SK-N-SH (cell line): ENCODE results near the gene FOXP1. TPM values are rescaled to one million over a fixed set of nuclear protein-coding genes. Genes with fewer than 3 reads are reported as not detected.

Source experiments
- CTCF ChIA-PET: fragments of 300-600, 350-600 bp; formaldehyde crosslinking; extraction: SDS; loops from one replicate; lab custom pipeline; 2021; lab: Yijun Ruan, JAX
- POLR2A ChIA-PET: fragments of 350-600 bp; sonication (Branson Sonifier 250); formaldehyde crosslinking; extraction: SDS; loops from one replicate; lab custom pipeline; 2020; ENCODE audit warnings: antibody characterized with exemption, inconsistent platforms; lab: Yijun Ruan, JAX
- DNase-seq: peaks from one replicate; pipeline ENCODE4 v3.0.0; 2012
- H2AFZ ChIP-seq: fragments of 200-600 bp; sonication (generic); 2 replicates; pipeline ENCODE4 v1.8.1; 2016; ENCODE audit warnings: antibody characterized with exemption, mild to moderate bottlenecking, low read depth
- H3F3A ChIP-seq: fragments of 200-600 bp; sonication (generic); replicated peaks from 2 replicates; pipeline ENCODE3; 2016; ENCODE audit warnings: antibody characterized with exemption, mild to moderate bottlenecking; ENCODE audit not compliant: insufficient read depth
- H3K27ac ChIP-seq, 2 experiments: fragments of 200-500 bp in 1 of 2; fragments of 200-600 bp in 1 of 2; sonication (Bioruptor generic) in 1 of 2; sonication (generic), shearing (Covaris generic) in 1 of 2; 2 replicates each; pipeline versions ENCODE4 v1.5.1 to v1.6.1; 2014 to 2016; ENCODE audit warnings: low read depth in 2 of 2, inconsistent platforms in 1 of 2, low read length in 1 of 2, mild to moderate bottlenecking in 1 of 2, mixed read lengths in 1 of 2
- H3K27me3 ChIP-seq: fragments of 200-600 bp; sonication (generic), shearing (Covaris generic); 2 replicates; pipeline ENCODE4 v1.6.1; 2016; ENCODE audit warnings: mixed run types; ENCODE audit not compliant: insufficient read depth
- H3K36me3 ChIP-seq, 2 experiments: fragments of 200-500 bp in 1 of 2; fragments of 200-600 bp in 1 of 2; sonication (Bioruptor generic) in 1 of 2; sonication (generic) in 1 of 2; replicated peaks in 1 of 2; 2 replicates each; pipeline versions ENCODE3 to v1.5.1; 2014 to 2016; ENCODE audit warnings: low read length in 1 of 2, mild to moderate bottlenecking in 1 of 2; ENCODE audit not compliant: insufficient read depth in 2 of 2, control insufficient read depth in 1 of 2
- H3K4me1 ChIP-seq, 2 experiments: fragments of 200-500 bp in 1 of 2; fragments of 200-600 bp in 1 of 2; sonication (Bioruptor generic) in 1 of 2; sonication (generic), shearing (Covaris generic) in 1 of 2; 2 replicates each; pipeline versions ENCODE4 v1.5.1 to v1.6.1; 2014 to 2016; ENCODE audit warnings: low read depth in 1 of 2, low read length in 1 of 2, mixed run types in 1 of 2; ENCODE audit not compliant: insufficient read depth in 2 of 2, control insufficient read depth in 1 of 2
- H3K4me2 ChIP-seq: fragments of 200-600 bp; sonication (generic), shearing (Covaris generic); 2 replicates; pipeline ENCODE4 v1.6.1; 2017; ENCODE audit warnings: mixed run types
- H3K4me3 ChIP-seq, 2 experiments: fragments of 200-500 bp in 1 of 2; fragments of 200-600 bp in 1 of 2; sonication (Bioruptor generic) in 1 of 2; sonication (generic), shearing (Covaris generic) in 1 of 2; 2 replicates each; pipeline versions ENCODE4 v1.5.1 to v1.8.1; 2014 to 2016; ENCODE audit warnings: low read depth in 2 of 2, inconsistent platforms in 1 of 2, low read length in 1 of 2, mild to moderate bottlenecking in 1 of 2, mixed read lengths in 1 of 2, moderate library complexity in 1 of 2
- H3K79me2 ChIP-seq: fragments of 200-600 bp; sonication (generic); 2 replicates; pipeline ENCODE4 v1.8.1; 2017; ENCODE audit warnings: mild to moderate bottlenecking; ENCODE audit not compliant: insufficient read depth
- H3K9ac ChIP-seq: fragments of 200-600 bp; sonication (generic); 2 replicates; pipeline ENCODE4 v1.6.1; 2017; ENCODE audit warnings: mixed run types
- H3K9me2 ChIP-seq: fragments of 200-600 bp; sonication (generic); 2 replicates; pipeline ENCODE4 v1.6.1; 2017; ENCODE audit warnings: mixed run types
- H3K9me3 ChIP-seq: fragments of 200-600 bp; sonication (generic); 2 replicates; pipeline ENCODE4 v1.6.1; 2017; ENCODE audit warnings: mixed run types, mild to moderate bottlenecking, moderate library complexity
- H4K20me1 ChIP-seq: fragments of 200-600 bp; sonication (generic); 2 replicates; pipeline ENCODE4 v1.6.1; 2017; ENCODE audit warnings: mild to moderate bottlenecking, mixed run types; ENCODE audit not compliant: insufficient read depth
- CHD2 ChIP-seq: fragments of 150-350 bp; IDR thresholded peaks from 2 replicates; pipeline ENCODE4 v1.6.1; 2018; ENCODE audit warnings: low read length; ENCODE audit not compliant: partially characterized antibody
- ELF1 ChIP-seq: IDR thresholded peaks from 2 replicates; pipeline ENCODE4 v1.4.0; 2012
- EP300 ChIP-seq, 2 experiments: IDR thresholded peaks; 2 replicates each; pipeline versions ENCODE4 v1.4.0 to v1.6.1; 2012; ENCODE audit warnings: borderline replicate concordance in 1 of 2, low read depth in 1 of 2, low read length in 1 of 2
- FOXJ3 ChIP-seq: sonication (generic); formaldehyde crosslinking; IDR thresholded peaks from 2 replicates; pipeline ENCODE4 v1.5.1; 2020; ENCODE audit warnings: mild to moderate bottlenecking, missing genetic modification reagents
- GATA2 ChIP-seq: sonication (generic); formaldehyde crosslinking; IDR thresholded peaks from 2 replicates; pipeline ENCODE4 v1.5.0; 2020; ENCODE audit warnings: mild to moderate bottlenecking, missing genetic modification reagents
- JUND ChIP-seq: IDR thresholded peaks from 2 replicates; pipeline ENCODE4 v1.4.0; 2012
- MEF2A ChIP-seq: IDR thresholded peaks from 2 replicates; pipeline ENCODE4 v1.4.0; 2012; ENCODE audit warnings: low read depth, borderline replicate concordance
- MXI1 ChIP-seq: IDR thresholded peaks from 2 replicates; pipeline ENCODE4 v1.6.1; 2012; ENCODE audit warnings: mild to moderate bottlenecking, low read depth, low read length, improper control_type of control experiment
- NFIC ChIP-seq: IDR thresholded peaks from 2 replicates; pipeline ENCODE4 v1.4.0; 2012; ENCODE audit warnings: borderline replicate concordance
- NRF1 ChIP-seq: IDR thresholded peaks from 2 replicates; pipeline ENCODE4 v1.6.1; 2012; ENCODE audit warnings: low read depth, mild to moderate bottlenecking, low read length
- POLR2AphosphoS5 ChIP-seq: IDR thresholded peaks from 2 replicates; pipeline ENCODE4 v1.6.1; 2012; ENCODE audit warnings: low read depth, low read length
- RCOR1 ChIP-seq: fragments of 150-350 bp; IDR thresholded peaks from 2 replicates; pipeline ENCODE4 v1.6.1; 2017; ENCODE audit warnings: antibody characterized with exemption, low read length
- RXRA ChIP-seq: IDR thresholded peaks from 2 replicates; pipeline ENCODE4 v1.4.0; 2012; ENCODE audit warnings: low read depth, mild to moderate bottlenecking, borderline replicate concordance
- SIN3A ChIP-seq: IDR thresholded peaks from 2 replicates; pipeline ENCODE4 v1.6.1; 2012; ENCODE audit warnings: low read depth, mild to moderate bottlenecking, low read length, moderate library complexity, borderline replicate concordance
- SMC3 ChIP-seq: IDR thresholded peaks from 2 replicates; pipeline ENCODE4 v1.6.1; 2012; ENCODE audit warnings: low read depth, low read length, improper control_type of control experiment
- TAF1 ChIP-seq: IDR thresholded peaks from 2 replicates; pipeline ENCODE4 v1.6.1; 2012; ENCODE audit warnings: low read depth, mild to moderate bottlenecking, low read length, moderate library complexity, borderline replicate concordance
- TEAD4 ChIP-seq: IDR thresholded peaks from 2 replicates; pipeline ENCODE4 v1.4.0; 2012; ENCODE audit warnings: mild to moderate bottlenecking, borderline replicate concordance; ENCODE audit not compliant: insufficient read depth
- WGBS: methylation state at CpG from one replicate; pipeline ENCODE4 v1.1.6; 2017; ENCODE audit warnings: low lambda C conversion rate; 5-methylcytosine and 5-hydroxymethylcytosine counted together
- polyA plus RNA-seq, 3 experiments: library from polyadenylated mRNA; depleted of rRNA; stranded (reverse); fragments of >200 nt; gene quantifications; 2 replicates each; pipeline ENCODE4 v1.2.3, GENCODE V29; 2012
- TF ChIP-seq, protein P1 (sequence below): IDR thresholded peaks from 2 replicates; pipeline ENCODE4 v1.4.0; 2012; ENCODE audit warnings: low read depth, borderline replicate concordance
- TF ChIP-seq, protein P2 (sequence below): IDR thresholded peaks from 2 replicates; pipeline ENCODE4 v1.4.0; 2012; ENCODE audit warnings: low read depth
- TF ChIP-seq, protein P3 (sequence below): IDR thresholded peaks from 2 replicates; pipeline ENCODE4; 2012
- TF ChIP-seq, protein P4 (sequence below): fragments of 200-600 bp; sonication (generic); IDR thresholded peaks from 2 replicates; pipeline ENCODE4 v1.6.1; 2017; ENCODE audit warnings: antibody characterized with exemption, mild to moderate bottlenecking, moderate library complexity

FOXP1 gene
- polyA plus RNA-seq, 1 of the 3 experiments (the other 2 are of a cell fraction) = 8.8 TPM

DNA sequence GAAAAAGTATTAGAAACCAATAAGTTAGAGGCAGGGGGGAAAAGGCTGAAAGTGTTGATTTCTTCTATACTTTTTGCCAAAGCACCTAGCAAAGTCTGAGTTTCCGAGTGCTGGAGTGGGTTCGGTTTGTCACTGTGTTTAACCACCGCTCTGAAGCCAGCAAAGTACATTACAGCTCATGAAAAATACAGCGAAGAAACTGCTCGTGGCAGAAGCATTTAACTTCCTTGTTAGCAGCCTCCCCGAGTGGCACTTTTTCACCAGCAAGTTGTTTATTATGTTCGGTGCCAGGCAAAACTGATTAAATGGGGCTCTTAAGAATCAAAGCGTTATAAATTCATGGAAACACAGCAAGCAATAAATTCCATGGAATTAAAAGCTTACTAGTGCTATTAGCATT is 313.6 kb downstream of the FOXP1 start:
- ChIA-PET POLR2A (no interaction called here), CTCF (no interaction called here)
- H2AFZ ChIP-seq = no peak overlapping the region
- no peaks in the 10 kb centered on the region for H4K20me1 ChIP-seq
- no peak for DNase-seq
- TF ChIP-seq, protein P1, sequence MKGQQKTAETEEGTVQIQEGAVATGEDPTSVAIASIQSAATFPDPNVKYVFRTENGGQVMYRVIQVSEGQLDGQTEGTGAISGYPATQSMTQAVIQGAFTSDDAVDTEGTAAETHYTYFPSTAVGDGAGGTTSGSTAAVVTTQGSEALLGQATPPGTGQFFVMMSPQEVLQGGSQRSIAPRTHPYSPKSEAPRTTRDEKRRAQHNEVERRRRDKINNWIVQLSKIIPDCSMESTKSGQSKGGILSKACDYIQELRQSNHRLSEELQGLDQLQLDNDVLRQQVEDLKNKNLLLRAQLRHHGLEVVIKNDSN = no peak
- TF ChIP-seq, protein P2, sequence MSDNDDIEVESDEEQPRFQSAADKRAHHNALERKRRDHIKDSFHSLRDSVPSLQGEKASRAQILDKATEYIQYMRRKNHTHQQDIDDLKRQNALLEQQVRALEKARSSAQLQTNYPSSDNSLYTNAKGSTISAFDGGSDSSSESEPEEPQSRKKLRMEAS = no peak
- TF ChIP-seq TEAD4 = no peak
- TF ChIP-seq, protein P3, sequence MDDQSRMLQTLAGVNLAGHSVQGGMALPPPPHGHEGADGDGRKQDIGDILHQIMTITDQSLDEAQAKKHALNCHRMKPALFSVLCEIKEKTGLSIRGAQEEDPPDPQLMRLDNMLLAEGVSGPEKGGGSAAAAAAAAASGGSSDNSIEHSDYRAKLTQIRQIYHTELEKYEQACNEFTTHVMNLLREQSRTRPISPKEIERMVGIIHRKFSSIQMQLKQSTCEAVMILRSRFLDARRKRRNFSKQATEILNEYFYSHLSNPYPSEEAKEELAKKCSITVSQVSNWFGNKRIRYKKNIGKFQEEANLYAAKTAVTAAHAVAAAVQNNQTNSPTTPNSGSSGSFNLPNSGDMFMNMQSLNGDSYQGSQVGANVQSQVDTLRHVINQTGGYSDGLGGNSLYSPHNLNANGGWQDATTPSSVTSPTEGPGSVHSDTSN = no peak
- no peak overlapping the region for H3K27ac ChIP-seq
- H3K4me1 ChIP-seq = peaks cover 0 to 4% of the 10 kb centered on the region in 2 experiments; a peak in 1 of 4 replicates
- H3K9me2 ChIP-seq = no peaks in the 10 kb centered on the region
- peaks cover 35% of the 10 kb centered on the region; the same call in 1 of the 2 replicates for H3K79me2 ChIP-seq
- 94% methylated on average over 8 of the region's 8 CpGs for WGBS
- H3K27me3 ChIP-seq = no peaks in the 10 kb centered on the region
- no peak overlapping the region for H3K9ac ChIP-seq
- H3K4me2 ChIP-seq = no peak overlapping the region
- peaks cover 0 to 4% of the 10 kb centered on the region in 2 experiments for H3K36me3 ChIP-seq
- peaks cover 20% of the 10 kb centered on the region for H3F3A ChIP-seq
- H3K4me3 ChIP-seq = no peak overlapping the region
- H3K9me3 ChIP-seq = no peaks in the 10 kb centered on the region

DNA sequence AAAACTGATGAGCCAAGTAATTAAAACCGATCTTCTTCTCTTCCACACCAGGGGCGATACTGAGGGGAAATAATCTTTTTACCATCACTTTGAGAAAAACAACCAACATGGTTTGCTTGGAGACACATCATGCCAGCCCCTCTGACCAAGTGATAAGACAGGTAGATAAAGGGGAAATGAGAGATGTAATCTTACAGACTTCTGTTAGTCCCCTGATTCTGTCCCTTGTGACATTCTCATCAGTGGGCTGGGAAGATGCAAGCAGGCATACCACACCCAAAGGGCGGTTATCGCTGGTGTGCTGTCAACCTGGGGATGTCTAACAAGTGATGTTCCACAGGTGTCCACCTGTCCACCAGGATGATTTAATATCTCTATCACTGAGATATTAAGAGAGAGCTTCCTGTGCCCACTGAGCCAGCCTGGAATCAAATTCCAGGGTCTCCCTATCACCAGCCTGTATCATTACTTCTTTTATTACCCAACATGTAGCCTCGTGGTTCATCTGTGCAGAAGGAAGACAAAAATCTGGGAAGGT is 315.0 kb downstream of the FOXP1 start:
- Histone ChIP-seq H4K20me1 (no peaks in the 10 kb centered on the region), H3K9ac (no peak overlapping the region), H3K79me2 (peaks cover 36% of the 10 kb centered on the region; the same call in 1 of the 2 replicates)
- 98% methylated on average over 5 of the region's 5 CpGs for WGBS
- no peak for TF ChIP-seq SIN3A
- TF ChIP-seq TEAD4 = no peak
- TF ChIP-seq NRF1 = no peak
- no peak for TF ChIP-seq ELF1
- no peak for TF ChIP-seq SMC3
- TF ChIP-seq, protein P2 = no peak
- TF ChIP-seq CHD2 = no peak
- TF ChIP-seq MEF2A = no peak
- no peak for TF ChIP-seq GATA2 (CRISPR knock-in tag)
- TF ChIP-seq TAF1 = no peak
- no peak for TF ChIP-seq NFIC
- TF ChIP-seq, protein P4, sequence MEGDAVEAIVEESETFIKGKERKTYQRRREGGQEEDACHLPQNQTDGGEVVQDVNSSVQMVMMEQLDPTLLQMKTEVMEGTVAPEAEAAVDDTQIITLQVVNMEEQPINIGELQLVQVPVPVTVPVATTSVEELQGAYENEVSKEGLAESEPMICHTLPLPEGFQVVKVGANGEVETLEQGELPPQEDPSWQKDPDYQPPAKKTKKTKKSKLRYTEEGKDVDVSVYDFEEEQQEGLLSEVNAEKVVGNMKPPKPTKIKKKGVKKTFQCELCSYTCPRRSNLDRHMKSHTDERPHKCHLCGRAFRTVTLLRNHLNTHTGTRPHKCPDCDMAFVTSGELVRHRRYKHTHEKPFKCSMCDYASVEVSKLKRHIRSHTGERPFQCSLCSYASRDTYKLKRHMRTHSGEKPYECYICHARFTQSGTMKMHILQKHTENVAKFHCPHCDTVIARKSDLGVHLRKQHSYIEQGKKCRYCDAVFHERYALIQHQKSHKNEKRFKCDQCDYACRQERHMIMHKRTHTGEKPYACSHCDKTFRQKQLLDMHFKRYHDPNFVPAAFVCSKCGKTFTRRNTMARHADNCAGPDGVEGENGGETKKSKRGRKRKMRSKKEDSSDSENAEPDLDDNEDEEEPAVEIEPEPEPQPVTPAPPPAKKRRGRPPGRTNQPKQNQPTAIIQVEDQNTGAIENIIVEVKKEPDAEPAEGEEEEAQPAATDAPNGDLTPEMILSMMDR = no peak
- no peak for TF ChIP-seq EP300 (IDR thresholded peaks at IDR 0.05; ENCODE audit: borderline replicate concordance in 1 of 2, low read depth in 1 of 2, low read length in 1 of 2)
- no peak for TF ChIP-seq POLR2AphosphoS5
- TF ChIP-seq RXRA = no peak
- no peak for TF ChIP-seq FOXJ3 (CRISPR knock-in tag)
- no peak for TF ChIP-seq RCOR1
- TF ChIP-seq JUND = no peak
- no peak for TF ChIP-seq MXI1
- TF ChIP-seq, all 33 proteins: peak for 0
- Histone ChIP-seq H3K27ac (no peak overlapping the region), H3K4me2 (no peak overlapping the region), H3F3A (peaks cover 21% of the 10 kb centered on the region), H3K4me1 (peaks cover 0 to 4% of the 10 kb centered on the region in 2 experiments; a peak in 1 of 4 replicates), H3K36me3 (peaks cover 0 to 4% of the 10 kb centered on the region in 2 experiments), H2AFZ (no peak overlapping the region), H3K9me2 (no peaks in the 10 kb centered on the region), H3K9me3 (no peaks in the 10 kb centered on the region), H3K4me3 (no peak overlapping the region), H3K27me3 (no peaks in the 10 kb centered on the region)
- CTCF ChIA-PET = interaction anchor here (0.6 kb wide), 1 partner anchor 1433 kb away, joined by 3 read pairs; no protein-coding TSS in a partner anchor
- POLR2A ChIA-PET = no interaction called here
- no peak for DNase-seq
